Activated T-helper 1 cell treated with anti-CD3 and anti-CD28 coated beads, Interleukin-2, amount 50 U/mL, for 16 hours (primary cell): Measurements from ENCODE around the gene USP34.
"Not testable (repeated sequence)": the region's sequence is repeated elsewhere in the genome, so short reads cannot be mapped to it uniquely, and the experiment has no call there.

ENCODE experiments used
- DNase-seq, 2 donors: peaks; one replicate each; pipeline ENCODE4 v3.0.0-alpha.2; 2020; ENCODE audit warnings: low read depth in 1 of 2, low spot score in 1 of 2

Gene USP34, protein sequence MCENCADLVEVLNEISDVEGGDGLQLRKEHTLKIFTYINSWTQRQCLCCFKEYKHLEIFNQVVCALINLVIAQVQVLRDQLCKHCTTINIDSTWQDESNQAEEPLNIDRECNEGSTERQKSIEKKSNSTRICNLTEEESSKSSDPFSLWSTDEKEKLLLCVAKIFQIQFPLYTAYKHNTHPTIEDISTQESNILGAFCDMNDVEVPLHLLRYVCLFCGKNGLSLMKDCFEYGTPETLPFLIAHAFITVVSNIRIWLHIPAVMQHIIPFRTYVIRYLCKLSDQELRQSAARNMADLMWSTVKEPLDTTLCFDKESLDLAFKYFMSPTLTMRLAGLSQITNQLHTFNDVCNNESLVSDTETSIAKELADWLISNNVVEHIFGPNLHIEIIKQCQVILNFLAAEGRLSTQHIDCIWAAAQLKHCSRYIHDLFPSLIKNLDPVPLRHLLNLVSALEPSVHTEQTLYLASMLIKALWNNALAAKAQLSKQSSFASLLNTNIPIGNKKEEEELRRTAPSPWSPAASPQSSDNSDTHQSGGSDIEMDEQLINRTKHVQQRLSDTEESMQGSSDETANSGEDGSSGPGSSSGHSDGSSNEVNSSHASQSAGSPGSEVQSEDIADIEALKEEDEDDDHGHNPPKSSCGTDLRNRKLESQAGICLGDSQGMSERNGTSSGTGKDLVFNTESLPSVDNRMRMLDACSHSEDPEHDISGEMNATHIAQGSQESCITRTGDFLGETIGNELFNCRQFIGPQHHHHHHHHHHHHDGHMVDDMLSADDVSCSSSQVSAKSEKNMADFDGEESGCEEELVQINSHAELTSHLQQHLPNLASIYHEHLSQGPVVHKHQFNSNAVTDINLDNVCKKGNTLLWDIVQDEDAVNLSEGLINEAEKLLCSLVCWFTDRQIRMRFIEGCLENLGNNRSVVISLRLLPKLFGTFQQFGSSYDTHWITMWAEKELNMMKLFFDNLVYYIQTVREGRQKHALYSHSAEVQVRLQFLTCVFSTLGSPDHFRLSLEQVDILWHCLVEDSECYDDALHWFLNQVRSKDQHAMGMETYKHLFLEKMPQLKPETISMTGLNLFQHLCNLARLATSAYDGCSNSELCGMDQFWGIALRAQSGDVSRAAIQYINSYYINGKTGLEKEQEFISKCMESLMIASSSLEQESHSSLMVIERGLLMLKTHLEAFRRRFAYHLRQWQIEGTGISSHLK (N-terminal part only)

DNA sequence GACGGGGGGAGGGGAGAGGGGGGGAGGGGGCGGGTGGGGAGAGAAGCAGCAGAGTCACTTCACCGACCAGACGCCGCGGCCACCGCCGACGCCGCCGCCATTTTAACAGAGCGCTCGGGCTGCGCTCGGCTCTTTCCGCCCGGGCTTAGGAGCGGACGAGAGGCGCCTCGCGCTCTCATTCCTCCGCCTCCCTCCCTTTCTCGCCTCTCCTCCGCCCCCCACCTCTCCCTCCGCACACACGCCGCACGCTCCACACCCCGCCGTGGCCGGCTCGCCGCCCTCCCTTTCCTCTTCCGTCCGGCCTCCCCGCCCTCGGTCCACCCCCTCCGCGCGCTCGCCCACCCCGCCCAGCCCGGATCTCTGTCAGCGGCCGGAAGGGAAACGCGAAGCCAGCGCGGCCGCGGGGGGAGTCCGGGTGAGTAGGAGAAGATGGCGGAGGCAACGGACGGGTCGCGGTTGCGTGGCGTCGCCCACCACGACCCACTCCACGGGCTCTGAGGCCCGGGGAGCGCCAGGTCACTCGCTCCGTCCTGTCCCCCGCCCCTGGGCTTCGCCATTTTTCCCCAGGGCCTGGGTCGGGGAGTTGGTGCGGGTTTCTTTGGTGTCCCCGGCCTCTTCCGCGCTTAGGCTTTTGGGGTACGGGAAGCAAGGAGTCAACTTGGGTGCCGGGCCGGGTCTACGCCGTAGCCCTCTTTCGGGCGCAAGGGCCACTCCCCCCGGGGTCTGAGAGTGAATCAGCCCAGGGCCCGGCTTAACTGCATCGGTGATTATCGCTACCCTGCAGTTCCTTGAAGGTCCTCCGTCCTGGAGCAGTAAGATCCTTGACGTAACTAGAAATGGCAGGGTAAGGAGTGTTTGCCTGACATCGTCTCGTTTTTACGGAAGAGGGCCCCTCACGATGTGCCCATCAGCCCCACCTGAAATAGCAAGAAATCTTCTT lies at the start of gene USP34:
USP34 (minus strand) TSS at position 123 of the 940 bp plus-strand sequence. CDS start 395 bp downstream, outside the sequence.
- DNase-seq = peak; percentile 87 to 89

DNA sequence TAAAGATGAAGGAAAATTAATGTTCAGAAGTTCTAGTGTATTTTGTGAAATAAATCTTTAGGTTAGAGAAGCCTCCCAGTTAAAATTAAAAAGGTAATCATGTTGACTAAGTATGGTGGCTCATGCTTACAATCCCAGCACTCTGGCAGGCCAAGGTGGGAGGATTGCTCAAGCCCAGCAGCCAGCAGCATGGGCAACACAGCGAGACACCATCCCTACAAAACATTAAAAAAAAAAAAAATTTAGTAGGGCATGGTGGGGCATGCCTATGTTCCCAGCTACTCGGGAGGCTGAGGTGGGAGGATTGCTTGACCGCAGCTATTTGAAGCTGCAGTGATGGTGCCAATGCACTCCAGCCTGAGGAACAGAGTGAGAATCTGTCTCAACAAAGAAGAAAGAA lies 49.4 kb upstream of the USP34 start:
- DNase-seq = no peak

DNA sequence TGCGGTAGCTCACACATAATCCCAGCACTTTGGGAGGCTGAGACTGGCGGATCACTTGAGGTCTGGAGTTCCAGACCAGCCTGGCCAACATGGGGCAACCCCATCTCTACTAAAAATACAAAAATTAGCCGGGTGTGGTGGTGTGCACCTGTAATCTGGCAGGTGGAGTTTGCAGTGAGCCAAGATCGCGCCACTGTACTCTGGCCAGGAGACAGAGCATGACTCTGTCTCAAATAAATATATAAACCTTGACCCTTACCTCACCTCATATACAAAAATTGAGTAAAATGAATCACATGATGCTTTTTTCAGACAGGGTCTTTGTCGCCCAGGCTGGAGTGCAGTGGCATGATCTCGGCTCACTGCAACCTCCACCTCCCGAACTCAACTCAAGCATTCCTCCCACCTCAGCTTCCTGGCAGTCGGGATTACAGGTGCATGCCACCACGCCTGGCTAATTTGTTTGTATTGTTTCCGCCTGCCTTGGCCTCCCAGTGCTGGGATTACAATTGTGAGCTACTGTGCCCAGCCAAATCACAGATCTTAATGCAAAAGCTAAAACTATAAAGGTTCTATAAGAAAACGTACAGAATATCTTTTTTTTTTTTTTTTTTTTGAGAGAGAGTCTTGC lies 42.0 kb upstream of the USP34 start:
- DNase-seq = no peak

DNA sequence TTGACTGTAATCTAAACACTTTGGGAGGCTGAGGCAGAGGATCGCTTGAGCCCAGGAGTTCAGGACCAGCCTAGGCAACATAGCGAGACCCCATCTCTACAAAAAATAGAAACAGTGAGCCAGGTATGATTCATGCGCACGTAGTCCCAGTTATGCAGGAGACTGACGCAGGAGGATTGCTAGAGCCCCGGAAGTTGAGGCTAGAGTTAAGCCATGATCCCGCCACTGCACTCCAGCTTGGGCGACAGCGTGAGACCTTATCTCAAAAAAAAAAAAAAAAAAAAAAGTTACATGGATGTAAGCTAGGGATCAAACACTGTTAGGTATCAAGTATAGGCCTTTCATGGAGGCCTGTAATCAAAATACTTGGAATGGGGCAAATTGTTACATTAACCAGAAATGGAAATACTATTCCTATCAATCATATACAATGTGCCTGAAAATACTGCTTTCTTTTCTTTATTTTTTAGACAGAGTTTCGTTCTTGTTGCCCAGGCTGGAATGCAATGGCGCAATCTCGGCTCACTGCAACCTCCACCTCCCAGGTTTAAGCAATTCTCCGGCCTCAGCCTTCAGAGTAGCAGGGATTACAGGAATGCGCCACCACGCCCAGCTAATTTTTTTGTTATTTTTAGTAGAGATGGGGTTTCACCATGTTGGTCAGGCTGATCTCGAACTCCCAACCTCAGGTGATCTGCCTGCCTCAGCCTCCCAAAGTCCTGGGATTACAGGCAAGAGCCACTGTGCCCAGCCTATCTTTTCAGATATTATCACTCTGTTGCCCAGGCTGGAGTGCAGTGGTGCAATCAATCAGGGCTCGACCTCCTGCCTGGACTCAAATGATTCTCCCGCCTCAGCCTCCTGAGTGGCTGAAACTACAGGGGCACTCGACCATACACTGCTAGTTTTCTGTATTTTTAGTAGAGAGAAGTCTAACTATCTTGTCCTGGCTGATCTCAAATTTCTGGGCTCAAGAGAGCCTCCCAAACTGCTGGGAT lies 40.1 kb upstream of the USP34 start:
- DNase-seq = no peak

DNA sequence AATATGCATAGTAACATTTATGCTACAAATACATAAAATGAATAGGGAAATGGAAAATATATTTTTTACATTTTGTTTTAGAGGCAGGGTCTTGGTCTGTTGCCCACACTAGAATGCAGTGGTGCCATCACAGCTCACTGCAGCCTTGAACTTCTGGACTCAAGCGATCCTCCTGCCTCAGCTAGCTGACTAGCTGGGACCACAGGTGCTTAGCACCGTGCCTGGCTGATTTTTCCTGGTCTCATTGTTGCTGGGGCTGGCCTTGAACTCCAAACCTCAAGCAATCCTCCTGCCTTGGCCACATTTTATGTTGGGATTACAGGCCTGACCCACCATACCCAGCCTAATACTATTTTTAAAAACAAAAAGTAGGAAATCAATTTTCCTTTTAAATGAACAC lies 34.1 kb upstream of the USP34 start:
- no peak for DNase-seq

DNA sequence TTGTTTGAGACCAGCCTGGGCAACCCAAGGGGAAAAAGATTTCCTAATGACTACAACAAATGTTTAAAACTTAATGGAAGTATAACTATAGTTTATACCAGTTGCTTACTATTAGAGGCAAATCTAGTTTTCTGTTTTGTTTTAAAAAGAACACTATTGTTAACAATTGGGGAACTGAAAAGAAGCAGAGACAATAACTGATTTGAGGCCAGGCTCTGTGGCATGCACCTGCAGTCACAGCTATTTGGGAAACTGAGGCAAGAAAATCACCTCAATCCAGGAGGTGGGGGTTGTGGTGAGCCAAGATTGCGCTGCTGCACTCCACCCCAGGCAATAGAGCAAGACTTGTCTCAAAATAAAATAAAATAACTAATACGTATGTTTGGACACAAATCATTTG lies 28.2 kb upstream of the USP34 start:
- DNase-seq = no peak

DNA sequence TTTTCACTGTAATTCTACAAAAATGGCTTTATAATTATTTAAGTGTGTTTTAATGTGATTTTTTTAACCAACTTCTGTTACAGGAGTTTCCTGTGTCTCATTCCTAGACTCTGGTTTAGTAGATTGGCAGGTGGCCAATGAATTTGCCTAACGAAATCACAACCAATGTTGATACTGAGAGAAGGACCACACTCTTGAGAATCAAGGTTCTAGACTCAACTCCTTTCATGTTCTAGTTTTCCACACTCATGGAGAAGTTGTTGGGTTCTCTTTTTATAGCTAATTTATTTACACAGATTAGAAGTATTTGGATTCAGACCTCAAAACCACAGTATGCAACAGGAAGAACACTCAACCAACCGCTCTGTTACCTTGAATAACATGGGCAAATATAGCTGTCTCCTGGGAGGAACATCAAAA lies 22.6 kb upstream of the USP34 start:
- no peak for DNase-seq

DNA sequence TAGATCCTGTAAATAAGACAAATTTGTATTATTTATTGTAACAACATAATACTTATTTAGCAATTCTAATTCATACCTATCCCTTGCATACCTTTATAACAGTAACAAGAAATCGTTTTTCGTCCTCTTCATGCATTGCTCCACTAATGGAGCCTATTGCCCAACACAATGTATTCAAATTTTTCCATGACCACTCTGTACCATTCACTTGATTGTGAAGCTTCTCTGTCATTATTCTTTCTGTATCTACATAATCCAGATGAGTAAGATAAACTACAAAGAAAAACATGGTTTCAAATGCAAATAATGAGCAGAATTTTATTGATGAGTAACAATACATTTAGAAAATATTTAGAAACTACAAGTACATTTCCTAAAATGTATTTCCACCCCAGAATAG lies 21.6 kb upstream of the USP34 start:
- DNase-seq = no peak

DNA sequence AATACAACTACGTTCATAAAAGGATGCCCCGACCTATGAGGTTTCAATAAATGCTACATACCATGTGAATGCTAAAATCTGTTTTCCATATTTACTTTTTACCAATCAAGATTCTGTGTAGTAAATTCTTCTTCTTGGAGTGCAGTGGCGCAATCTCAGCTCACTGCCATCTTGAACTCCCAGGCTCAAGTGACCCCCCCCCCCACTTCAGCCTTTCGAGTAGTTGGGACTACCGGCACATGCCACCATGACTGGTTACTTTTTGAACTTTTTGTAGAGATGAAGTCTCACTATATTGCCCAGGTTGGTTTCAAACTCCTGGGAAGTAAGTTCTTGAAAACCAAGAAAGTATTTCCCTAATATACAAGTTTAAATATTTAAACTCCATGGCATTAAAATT lies 14.4 kb upstream of the USP34 start:
- no peak for DNase-seq

DNA sequence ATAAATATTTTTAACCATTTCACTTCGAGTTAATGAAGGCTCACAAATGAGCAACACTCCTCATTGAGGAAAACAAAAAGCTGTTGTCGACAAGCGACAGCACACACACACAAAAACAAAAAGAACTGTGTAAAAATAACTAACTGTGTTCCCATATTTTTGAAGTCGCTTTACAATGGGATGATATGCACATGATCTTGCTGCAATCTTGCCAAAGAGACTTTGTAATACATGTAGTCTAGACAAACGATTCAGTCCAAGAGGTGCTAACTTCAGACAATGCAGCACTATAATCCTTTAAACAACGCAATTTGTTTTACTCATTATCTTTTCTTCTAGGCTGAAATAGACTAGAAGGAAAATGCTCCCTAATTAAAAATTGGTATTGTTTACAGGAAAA lies 7.2 kb upstream of the USP34 start:
- no peak for DNase-seq

DNA sequence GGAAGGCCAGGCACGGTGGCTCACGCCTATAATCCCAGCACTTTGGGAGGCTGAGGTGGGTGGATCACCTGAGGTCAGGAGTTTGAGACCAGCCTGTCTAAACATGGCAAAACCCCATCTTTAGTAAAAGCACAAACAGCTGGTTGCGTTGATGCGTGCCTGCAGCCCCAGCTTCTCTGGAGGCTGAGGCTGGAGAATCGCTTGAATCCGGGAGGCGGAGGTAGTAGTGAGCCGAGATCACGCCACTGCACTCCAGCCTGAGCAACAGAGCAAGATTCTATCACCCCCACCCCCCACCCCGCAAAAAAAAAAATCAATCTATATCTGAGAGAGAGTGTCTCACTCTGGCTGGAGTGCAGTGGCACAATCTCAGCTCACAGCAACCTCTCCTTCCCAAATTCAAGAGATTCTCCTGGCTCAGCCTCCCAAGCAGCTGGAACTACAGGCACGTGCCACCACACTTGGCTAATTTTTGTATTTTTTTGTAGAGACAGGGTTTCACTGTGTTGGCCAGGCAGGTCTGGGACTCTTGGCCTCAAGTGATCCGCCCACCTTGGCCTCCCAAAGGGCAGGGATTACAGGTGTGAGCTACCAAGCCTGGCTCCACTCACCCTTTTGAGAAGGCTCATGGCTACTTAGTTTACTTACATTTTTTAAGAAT lies 6.2 kb upstream of the USP34 start:
- not testable (repeated sequence) for DNase-seq

DNA sequence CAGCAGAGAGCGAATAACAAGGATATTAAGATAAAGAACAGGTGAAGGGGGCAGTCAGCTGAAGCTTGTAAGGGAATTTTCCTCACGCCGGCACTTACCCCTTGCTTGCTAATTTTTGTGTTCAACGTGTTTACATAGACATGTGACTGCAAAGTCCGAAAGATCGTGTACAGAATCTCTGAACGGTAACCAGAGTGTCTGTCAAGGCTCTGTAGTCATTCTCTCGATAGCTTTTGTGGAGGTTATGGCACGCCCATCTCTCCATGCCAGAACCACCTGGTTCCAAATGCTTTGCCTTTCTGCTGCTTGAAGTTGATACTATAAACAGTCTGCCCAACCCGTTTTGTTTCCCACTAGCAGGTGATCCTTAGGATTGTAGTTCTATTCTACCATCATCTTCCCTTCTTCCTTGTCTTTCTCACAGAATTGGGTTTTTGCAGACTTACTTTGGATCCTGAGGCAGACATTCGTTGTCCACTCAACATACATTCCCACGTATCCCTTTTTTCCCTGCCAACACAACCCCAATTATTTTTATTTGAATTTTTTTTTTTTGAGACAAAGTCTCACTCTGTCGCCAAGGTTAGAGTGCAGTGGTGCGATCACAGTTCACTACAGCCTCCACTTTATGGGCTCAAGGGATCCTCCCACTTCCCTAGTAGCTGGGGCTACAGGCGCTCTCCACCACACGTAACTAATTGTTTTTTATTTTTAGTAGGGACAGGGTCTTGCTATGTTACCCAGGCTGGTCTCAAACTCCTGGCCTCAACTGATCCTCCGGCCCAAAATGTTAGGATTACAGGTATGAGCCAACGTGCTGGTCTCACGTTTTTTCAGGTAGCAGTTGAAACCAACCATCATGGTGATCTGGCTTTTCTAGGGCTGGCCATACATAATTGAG lies 1.3 kb upstream of the USP34 start:
- no peak for DNase-seq

DNA sequence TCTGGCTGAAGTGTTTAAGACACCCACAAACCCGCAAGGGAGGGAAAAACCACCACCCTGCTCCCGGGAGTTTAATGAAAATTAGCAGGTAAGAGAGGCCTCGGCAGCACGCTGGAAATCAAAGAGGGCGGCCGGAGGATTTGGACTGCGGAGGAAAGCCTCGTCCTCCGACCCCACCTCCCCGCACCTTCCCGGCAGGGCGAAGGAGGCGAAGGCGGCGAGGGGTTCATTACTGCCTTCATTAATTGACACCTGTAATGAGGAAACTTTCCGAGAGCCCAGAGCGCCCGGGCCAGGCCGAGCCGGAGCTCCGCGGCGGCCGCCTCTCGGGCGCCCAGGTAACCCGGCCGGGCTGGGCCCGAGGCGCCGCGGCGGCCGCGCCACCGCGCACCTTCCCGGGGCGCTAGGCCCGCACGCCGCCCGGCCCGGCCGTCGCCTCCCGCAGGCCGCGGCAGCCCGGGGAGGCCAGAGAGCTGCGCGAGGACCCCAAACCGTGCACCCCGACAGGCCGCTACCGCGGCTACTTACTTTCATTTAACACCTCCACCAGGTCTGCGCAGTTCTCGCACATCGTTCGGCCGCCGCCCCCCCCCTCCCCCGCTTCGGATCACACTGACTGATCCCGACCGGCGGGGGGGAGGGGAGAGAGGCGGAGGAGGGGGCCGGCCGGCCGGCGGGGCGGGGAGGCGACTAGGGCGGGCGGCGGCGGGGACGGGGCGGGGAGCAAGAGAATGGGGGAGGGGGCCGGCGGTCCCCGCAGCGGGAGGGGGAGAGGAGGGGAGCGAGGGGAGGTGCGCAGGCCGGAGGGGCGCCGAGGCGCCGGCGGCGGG lies 550 bp downstream of the USP34 start:
- DNase-seq = peak; percentile 59 to 78

DNA sequence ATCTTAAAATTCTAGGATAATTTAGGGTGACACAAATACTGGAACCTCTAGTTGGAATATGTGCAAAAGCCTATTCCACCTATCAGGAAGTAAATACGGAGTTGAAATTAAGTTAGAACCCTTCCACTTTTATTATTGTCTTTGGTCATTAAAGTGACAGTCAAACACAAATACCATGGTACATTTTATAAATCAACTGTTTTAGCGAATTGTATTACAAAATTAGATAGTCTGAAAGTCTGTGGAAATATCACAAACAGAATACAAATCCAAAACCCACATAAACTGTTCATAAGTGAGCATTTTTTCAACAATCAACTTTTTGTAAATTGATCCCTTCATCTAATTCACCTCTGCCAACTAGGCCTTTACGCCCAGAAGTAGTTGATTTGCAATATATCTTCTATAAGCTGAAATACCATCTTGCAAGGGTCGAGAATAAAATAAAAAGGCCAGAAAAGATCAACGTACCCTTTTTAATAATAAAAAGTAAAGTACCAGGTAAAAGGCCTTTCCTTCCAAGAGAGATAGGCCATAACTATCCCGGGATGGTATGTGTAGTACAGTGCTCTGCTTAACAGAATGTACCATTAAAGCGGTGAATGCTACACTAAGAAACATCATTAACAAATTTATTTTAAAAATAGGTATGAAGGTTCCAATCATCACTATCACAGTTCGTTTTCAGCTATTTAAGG lies 1.3 kb downstream of the USP34 start:
- DNase-seq = no peak

DNA sequence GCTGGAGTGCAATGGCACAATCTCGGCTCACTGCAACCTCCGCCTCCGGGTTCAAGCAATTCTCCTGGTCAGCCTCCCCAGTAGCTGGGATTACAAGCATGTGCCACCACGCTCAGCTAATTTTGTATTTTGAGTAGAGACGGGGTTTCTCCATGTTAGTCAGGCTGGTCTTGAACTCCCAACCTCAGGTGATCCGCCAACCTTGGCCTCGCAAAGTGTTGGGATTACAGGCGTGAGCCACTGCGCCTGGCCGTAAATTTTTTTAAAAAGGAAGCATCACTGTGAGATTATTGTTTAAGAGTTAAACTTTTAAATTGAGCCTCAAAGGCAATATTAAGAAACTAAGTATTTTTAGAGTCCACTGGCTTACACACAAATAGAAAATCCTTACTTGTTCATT lies 2.7 kb downstream of the USP34 start:
- DNase-seq = not testable (repeated sequence)

DNA sequence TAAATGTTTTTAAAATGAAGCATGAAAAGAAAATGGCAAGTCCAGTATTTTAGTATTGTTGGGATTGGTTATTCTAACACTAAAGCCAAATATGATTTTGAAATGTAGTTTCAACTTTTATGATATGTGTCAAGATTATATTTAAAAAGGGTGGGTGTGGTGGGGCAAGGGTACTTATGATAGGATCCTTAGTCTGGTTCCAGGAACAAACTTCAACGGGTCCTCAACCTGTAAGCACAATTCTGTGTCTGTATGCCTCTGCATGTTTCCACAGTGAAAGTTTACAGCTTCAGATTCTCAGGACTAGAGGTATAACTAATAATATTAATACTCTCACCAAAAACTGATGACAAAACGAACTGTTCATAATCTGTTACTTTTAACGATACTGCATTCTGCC lies 5.8 kb downstream of the USP34 start:
- no peak for DNase-seq
